GM19438 (cell line): ENCODE data around the gene PHACTR1.
A peak's percentile ranks its signal among the peaks of the same experiment; 100 is the strongest.

Experiments
- ATAC-seq: cut with Tn5 transposase; IDR thresholded peaks from one replicate; pipeline ENCODE4 v1.9.1; 2021; ENCODE audit warnings: low read depth; ENCODE audit not compliant: unreplicated experiment

The PHACTR1 gene

GRCh38 chr6:13273202-13273930, 556.8 kb downstream of the PHACTR1 start:
- ATAC-seq = no peak

- ATAC-seq = no peak
Observed at GRCh38 chr6:13273931-13274706, 557.6 kb downstream of the PHACTR1 start.

DNA sequence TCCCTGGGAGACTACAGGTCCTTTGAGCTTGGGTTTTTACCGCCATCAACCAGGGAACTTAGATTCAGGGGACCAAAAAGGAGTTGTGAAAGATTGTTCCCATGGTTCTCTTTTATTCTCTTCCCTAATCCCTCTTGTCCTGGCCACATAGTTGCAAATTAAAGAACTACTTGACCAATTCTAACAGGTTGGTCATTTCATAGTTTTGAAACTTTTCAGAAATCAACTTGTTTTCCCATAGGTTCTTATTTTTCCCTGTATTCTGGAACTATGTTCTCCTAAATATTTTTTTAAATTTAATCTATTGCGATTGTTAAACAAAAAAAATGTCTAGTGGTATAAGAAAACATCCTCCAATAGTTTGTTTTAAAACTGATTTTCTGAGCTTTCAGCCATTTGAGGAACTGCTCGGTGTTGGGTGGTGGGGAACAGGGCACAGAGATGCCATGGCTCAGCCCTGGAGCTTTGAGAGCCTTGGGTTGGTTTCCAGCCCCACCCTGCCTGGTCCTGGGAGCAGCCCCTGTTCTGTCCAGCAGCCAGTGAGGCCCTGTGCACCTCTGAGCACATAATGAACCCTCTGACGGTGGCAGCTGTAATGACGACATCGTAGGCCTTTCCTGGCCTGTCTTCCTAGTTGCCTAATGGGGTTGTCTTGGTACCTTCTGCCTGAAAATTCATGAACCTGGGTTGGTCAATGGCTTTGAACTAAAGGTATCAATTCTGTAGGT, 558.3 kb downstream of the PHACTR1 start:
- no peak for ATAC-seq

GRCh38 chr6:13275435-13275989, 558.9 kb downstream of the PHACTR1 start:
- no peak for ATAC-seq

DNA sequence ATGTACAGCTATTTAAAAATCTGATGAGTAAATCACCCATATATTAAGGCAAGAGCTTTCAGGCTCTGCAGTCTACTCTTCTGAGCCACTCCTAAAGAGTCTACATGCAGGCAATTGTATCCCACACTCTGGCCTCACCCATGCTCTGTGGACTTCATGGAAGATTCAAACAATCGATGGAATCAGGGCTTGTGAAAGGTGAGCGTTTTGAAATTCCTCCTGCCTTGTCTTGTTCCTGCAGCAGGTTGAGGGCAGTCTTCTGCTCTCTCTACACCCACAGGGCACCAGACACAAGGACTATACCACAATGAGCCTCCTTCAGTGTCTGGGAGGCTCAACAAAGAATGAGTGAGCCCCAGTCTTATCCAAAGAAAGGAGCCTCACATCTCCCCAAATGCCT, 560.7 kb downstream of the PHACTR1 start:
- ATAC-seq = no peak

GRCh38 chr6:13278164-13278563, 561.6 kb downstream of the PHACTR1 start:
- ATAC-seq = no peak

GRCh38 chr6:13278991-13279390, 562.4 kb downstream of the PHACTR1 start:
- ATAC-seq = no peak

DNA sequence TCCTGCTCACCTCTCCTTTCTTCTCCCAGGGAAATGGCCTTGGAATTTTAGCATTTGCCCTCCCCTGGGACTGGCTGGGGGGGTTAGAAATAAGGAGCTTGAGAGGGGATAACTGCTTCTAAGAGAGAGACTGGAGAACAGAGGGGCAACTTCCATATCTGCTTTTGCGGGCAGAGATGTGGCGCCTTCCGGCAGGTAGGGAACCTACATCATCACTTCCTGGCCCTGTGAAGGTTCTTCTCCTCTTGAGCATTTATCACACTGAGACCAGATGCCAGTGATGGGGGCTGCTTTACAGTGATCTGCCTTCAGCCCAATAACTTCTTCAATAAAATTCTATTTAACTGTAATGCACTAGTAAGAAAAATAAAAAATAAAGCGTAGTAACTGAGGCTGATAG, 563.7 kb downstream of the PHACTR1 start:
- ATAC-seq = no peak

DNA sequence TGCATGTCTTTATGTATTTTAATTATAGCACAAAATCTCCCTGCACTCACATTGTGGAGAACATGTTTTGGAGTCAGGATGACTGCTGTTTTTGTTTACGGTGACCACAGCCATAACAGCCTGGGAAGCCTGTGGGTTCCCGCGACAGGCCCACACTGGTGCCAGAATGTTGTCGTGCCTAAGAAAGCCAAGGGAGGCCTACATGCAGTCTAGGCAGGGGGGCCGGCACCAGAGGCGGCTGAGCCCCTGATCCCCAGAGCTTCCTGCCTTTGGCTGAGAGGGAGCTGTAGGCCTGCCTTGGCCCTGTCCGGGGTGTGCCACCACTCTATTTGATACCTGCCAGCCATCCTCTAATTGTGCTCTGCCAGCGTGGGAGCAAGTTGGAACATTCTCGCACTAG, 565.1 kb downstream of the PHACTR1 start:
- ATAC-seq = no peak

GRCh38 chr6:13282393-13283069, 566.0 kb downstream of the PHACTR1 start:
- no peak for ATAC-seq

DNA sequence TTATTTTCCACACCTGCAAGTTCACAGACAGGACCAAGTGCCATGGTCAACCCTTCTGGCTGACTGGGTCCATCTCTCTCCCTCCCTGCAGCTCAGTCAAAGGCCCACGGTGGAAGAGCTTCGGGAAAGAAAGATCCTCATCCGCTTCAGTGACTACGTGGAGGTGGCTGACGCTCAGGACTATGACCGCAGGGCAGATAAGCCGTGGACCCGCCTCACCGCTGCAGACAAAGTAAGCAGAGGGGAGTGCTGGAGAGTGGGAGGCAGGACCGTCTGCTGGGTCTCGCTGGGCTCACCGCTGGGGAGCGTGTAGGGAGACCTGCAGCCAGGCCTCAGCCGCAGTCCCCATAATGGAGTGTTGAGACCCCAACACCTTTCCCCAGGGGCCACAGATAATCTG, 566.8 kb downstream of the PHACTR1 start:
- no peak for ATAC-seq

DNA sequence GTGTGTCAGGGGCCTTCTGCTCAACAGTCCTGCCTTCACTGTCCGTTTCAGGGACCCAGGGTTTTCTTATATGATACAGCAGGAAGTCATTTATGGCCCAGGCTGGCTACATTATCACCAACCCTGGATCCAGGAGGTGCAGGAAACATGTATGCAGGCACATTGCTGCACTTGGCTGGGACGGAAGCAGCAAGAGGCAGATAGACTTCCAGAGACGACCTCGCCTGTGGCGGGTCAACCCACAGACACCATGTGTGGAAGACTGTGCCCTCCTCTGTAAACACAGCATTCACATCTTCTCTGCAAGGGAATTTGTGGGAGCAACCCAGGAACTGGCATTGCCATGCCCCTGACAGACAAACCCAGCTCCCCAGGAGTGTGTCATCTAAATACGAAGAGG, 568.1 kb downstream of the PHACTR1 start:
- no peak for ATAC-seq

DNA sequence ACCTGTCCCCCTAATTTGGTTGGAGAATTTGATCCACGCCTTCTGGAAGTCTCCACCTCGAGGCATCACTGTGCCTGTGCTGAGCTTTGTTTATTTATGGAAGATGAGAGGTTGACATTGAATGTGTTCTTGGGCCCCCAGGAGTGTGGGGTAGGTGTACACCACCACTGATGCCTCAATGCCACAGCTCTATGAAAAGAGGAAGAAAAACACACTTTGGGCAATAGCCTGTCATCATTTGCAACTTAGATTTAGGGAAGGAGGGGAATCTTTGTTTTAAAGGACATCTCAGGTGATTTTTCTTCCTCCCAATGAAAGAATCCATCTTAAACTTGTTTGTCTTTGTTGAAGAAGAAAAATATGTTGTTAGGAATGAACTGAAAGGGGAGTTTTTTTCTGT, 569.1 kb downstream of the PHACTR1 start:
- peak; percentile 7 for ATAC-seq

DNA sequence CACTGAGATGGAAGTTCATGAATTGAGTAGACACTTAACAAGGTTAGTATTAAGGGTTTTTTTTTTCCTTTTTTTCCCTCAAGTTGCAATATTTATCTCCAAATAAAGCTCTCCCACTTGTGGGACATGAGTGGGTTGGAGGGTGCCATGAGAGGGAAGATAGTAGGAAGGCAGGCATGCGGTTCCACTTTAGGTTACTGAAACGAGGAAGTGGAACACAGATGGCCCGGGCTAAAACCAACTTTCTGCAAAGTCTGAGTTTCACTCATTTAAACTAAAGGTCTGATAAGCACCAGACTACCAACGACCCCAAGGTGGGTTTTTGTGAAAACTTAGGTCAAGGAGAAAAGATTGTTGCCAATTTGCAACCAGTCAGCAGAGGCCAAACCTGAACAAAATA, 569.6 kb downstream of the PHACTR1 start:
- peak; percentile 65 for ATAC-seq

GRCh38 chr6:13287104-13287503, 570.5 kb downstream of the PHACTR1 start:
- ATAC-seq = no peak

DNA sequence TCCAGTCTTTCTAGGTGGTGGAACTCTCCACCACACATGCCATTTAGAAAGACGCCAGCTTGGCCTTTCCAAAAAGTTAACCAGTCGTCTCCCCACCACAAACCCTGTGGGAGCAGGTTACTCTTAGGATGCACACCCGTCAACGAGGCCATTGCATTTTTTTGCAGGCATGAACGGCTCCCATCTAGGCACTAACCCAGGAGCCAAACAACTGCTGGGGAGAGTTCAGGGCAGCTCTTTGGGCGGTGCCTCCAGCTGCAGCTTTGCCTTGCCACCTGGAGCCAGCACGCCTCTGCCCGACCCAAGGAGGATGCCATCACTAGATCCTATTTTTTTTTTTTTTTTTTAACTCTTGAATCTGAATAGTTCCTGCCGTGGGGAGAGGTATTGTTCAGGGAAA, 571.9 kb downstream of the PHACTR1 start:
- no peak for ATAC-seq

- ATAC-seq = no peak
Observed at GRCh38 chr6:13288969-13289391, 572.4 kb downstream of the PHACTR1 start.

DNA sequence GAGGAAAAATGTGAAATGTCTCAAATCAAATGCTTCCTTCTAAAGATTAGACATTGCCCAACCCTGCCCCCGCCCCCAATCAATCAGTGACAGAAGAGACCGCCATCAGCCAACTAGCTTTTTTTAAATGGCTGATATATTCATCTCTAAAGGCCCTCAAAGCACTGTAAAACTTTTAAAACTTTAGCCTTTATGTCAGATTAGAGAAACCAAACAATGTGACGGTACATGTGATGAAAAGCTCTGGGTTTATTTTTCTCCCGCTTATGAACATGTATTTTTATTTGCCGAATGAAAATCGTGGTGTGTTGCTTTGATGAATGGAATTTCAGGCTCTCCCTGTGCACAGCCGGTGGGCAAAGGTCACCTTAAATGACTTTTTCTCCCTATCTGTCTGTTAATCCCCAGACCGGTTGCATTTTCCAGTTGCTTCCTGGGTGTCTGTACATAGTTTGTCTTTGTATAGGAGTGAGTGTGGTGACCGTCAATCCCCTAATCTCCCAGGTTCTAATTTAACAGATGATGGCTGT, 573.3 kb downstream of the PHACTR1 start:
- no peak for ATAC-seq

DNA sequence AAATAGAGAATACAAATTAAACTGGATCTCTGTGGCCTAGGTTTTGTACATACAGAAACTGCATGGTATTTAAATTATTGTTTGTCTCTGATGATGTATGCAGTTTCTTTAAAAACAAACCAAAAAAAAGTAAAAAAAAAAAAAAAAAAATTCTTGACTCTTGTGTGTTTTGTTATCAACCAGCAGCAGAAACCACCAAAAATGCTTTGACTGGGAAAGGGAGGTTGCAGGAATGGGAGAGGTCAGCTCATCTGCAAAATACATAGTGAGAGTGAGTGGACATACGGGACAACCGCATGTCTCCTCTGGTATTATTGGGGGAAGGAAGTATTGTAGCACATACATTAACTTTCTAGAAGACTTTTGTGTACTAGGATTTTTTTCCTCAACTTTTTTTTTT, 573.8 kb downstream of the PHACTR1 start:
- ATAC-seq = no peak

DNA sequence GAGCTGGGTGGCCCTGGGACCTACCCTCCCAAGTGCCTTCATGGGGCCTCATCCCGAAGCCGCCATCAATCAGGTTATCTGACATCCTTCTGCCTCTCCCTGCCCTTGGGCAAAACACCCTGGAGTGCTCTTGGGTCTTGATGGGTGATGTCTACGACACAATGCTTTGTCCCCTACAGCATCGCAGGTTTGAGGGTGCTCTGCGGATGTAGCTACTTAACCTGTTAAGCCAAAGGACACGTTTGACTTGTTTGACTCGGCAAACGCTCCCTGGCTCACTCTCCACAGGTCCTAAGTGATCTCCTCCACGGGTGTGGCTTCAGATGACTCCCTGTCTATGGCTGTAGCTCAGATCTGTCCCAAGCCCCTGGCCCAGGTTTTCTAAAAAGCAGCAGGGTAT, 576.2 kb downstream of the PHACTR1 start:
- no peak for ATAC-seq
